Measurements from ENCODE around the gene RNF11.

- TF ChIP-seq CTCF (IDR thresholded peaks at IDR 0.05; ENCODE audit: borderline replicate concordance, extremely low read depth, low read length, poor library complexity, severe bottlenecking) (no peak), EZH2 (IDR thresholded peaks at IDR 0.05; ENCODE audit: borderline replicate concordance, low read depth, low read length, severe bottlenecking) (no peak)
These were observed 19.3 kb downstream of the RNF11 start for GRCh38 chr1:51255331-51255730.

Data from DND-41 (cell line).